Hepatocyte (in vitro differentiated cells): Measurements from ENCODE around the gene PIGU. TPM values are rescaled to one million over a fixed set of nuclear protein-coding genes. Genes with fewer than 3 reads are reported as not detected.
A peak's percentile ranks its signal among the peaks of the same experiment; 100 is the strongest.
"Not testable (repeated sequence)": the region's sequence is repeated elsewhere in the genome, so short reads cannot be mapped to it uniquely, and the experiment has no call there.

Experiments
- DNase-seq: peaks from one replicate; pipeline ENCODE4 v3.0.0-alpha.2; 2016; ENCODE audit warnings: low spot score
- H2AFZ ChIP-seq: fragments of 200-600 bp; sonication (generic); 2 replicates; pipeline ENCODE4 v1.6.0; 2016; ENCODE audit warnings: antibody characterized with exemption, mild to moderate bottlenecking
- H3K27ac ChIP-seq: fragments of 200-600 bp; sonication (generic); 2 replicates; pipeline ENCODE4 v1.5.1; 2016; ENCODE audit warnings: mild to moderate bottlenecking
- H3K27me3 ChIP-seq: fragments of 200-600 bp; sonication (generic); 2 replicates; pipeline ENCODE4 v1.6.1; 2016
- H3K36me3 ChIP-seq: fragments of 200-600 bp; sonication (generic); replicated peaks from 2 replicates; pipeline ENCODE4 v1.5.1; 2016; ENCODE audit warnings: low read depth; ENCODE audit not compliant: insufficient read depth
- H3K4me1 ChIP-seq: fragments of 200-600 bp; sonication (generic); 2 replicates; pipeline ENCODE4 v1.5.1; 2016; ENCODE audit warnings: mild to moderate bottlenecking, moderate library complexity; ENCODE audit not compliant: insufficient read depth
- H3K4me2 ChIP-seq: fragments of 200-600 bp; sonication (generic); 2 replicates; pipeline ENCODE4 v1.6.0; 2016
- H3K4me3 ChIP-seq: fragments of 200-600 bp; sonication (generic); 2 replicates; pipeline ENCODE4 v1.5.1; 2016; ENCODE audit warnings: mild to moderate bottlenecking
- H3K79me2 ChIP-seq: fragments of 200-600 bp; sonication (generic); 2 replicates; pipeline ENCODE4 v1.6.0; 2017; ENCODE audit warnings: mild to moderate bottlenecking
- H3K9me2 ChIP-seq: fragments of 200-600 bp; sonication (generic); replicated peaks from 2 replicates; pipeline ENCODE4 v1.6.0; 2017; ENCODE audit warnings: mild to moderate bottlenecking; ENCODE audit not compliant: insufficient read depth
- H3K9me3 ChIP-seq: fragments of 200-600 bp; sonication (generic); 2 replicates; pipeline ENCODE4 v1.5.1; 2016; ENCODE audit warnings: low read depth, mild to moderate bottlenecking
- H4K20me1 ChIP-seq: fragments of 200-600 bp; sonication (generic); 2 replicates; pipeline ENCODE4 v1.6.0; 2016; ENCODE audit warnings: mild to moderate bottlenecking; ENCODE audit not compliant: insufficient read depth, poor library complexity, severe bottlenecking
- CTCF ChIP-seq: fragments of 200-600 bp; sonication (generic); IDR thresholded peaks from 2 replicates; pipeline ENCODE4 v1.5.1; 2016; ENCODE audit warnings: antibody characterized with exemption, mild to moderate bottlenecking; ENCODE audit not compliant: poor library complexity
- EZH2 ChIP-seq: fragments of 200-600 bp; sonication (generic); IDR thresholded peaks from 2 replicates; pipeline ENCODE4 v1.6.1; 2016; ENCODE audit warnings: antibody characterized with exemption, mild to moderate bottlenecking, borderline replicate concordance
- EZH2phosphoT487 ChIP-seq: fragments of 200-600 bp; sonication (generic); IDR thresholded peaks from one replicate; pipeline ENCODE4 v1.6.1; 2018; ENCODE audit warnings: antibody characterized with exemption, mild to moderate bottlenecking, low read depth, moderate library complexity; ENCODE audit not compliant: unreplicated experiment, severe bottlenecking
- WGBS: methylation state at CpG from one replicate; pipeline ENCODE4 v1.1.6; 2016; ENCODE audit warnings: low lambda C conversion rate; ENCODE audit errors: missing lambda C conversion rate; 5-methylcytosine and 5-hydroxymethylcytosine counted together
- polyA plus RNA-seq: library from polyadenylated mRNA; unstranded; fragments of >200 nt; fragmentation: Nextera tagmentation; extraction: Ambion mirVana; gene quantifications from 2 replicates; pipeline ENCODE4 v1.2.1, GENCODE V29; 2016
- total RNA-seq: library from RNA; depleted of rRNA; stranded (reverse); fragments of >200 nt; gene quantifications from 2 replicates; pipeline ENCODE4 v1.2.3, GENCODE V29; 2014

Gene PIGU
- total and polyA plus RNA-seq, 2 experiments from 2014 or later: 19.3 to 31.5 TPM

- no peak for DNase-seq
- H3K9me2 ChIP-seq: no peaks in the 10 kb centered on the region
- no peaks in the 10 kb centered on the region for H3K9me3 ChIP-seq
- H3K27me3 ChIP-seq: no peaks in the 10 kb centered on the region
- H3K4me3 ChIP-seq: no peak overlapping the region
- no peak overlapping the region for H3K27ac ChIP-seq
- H3K36me3 ChIP-seq: no peaks in the 10 kb centered on the region
- WGBS: 89% methylated on average over 9 of the region's 9 CpGs
- no peaks in the 10 kb centered on the region for H3K79me2 ChIP-seq
- no peaks in the 10 kb centered on the region for H4K20me1 ChIP-seq
- H3K4me2 ChIP-seq: no peak overlapping the region
- TF ChIP-seq EZH2: no peak
- no peak for TF ChIP-seq EZH2phosphoT487
- TF ChIP-seq CTCF: no peak
- H3K4me1 ChIP-seq: peaks cover 6% of the 10 kb centered on the region
- no peak overlapping the region for H2AFZ ChIP-seq
Observed at GRCh38 chr20:34717230-34718095, 40.6 kb upstream of the PIGU start.

- no peak overlapping the region for H3K4me3 ChIP-seq
- no peak for TF ChIP-seq CTCF
- TF ChIP-seq EZH2: no peak
- no peak for TF ChIP-seq EZH2phosphoT487
- no peaks in the 10 kb centered on the region for H4K20me1 ChIP-seq
- H3K27me3 ChIP-seq: no peaks in the 10 kb centered on the region
- H2AFZ ChIP-seq: no peak overlapping the region
- DNase-seq: no peak
- no peaks in the 10 kb centered on the region for H3K79me2 ChIP-seq
- no peaks in the 10 kb centered on the region for H3K9me2 ChIP-seq
- no peaks in the 10 kb centered on the region for H3K36me3 ChIP-seq
- no peak overlapping the region for H3K4me2 ChIP-seq
- WGBS: 100% methylated on average over 2 of the region's 2 CpGs
- no peak overlapping the region for H3K27ac ChIP-seq
- H3K4me1 ChIP-seq: peaks cover 6% of the 10 kb centered on the region
- H3K9me3 ChIP-seq: no peaks in the 10 kb centered on the region
Observed at GRCh38 chr20:34716921-34717229, 40.0 kb upstream of the PIGU start.

GRCh38 chr20:34715384-34715783 lies 38.5 kb upstream of the PIGU start:
- Histone ChIP-seq H3K27ac (no peak overlapping the region), H2AFZ (no peak overlapping the region), H3K9me2 (no peaks in the 10 kb centered on the region), H3K4me3 (no peak overlapping the region), H3K4me2 (no peak overlapping the region), H3K4me1 (peaks cover 9% of the 10 kb centered on the region), H3K79me2 (no peaks in the 10 kb centered on the region), H3K36me3 (no peaks in the 10 kb centered on the region), H4K20me1 (peaks cover 4% of the 10 kb centered on the region), H3K9me3 (no peaks in the 10 kb centered on the region), H3K27me3 (no peaks in the 10 kb centered on the region)
- WGBS: 96% methylated on average over 4 of the region's 4 CpGs
- TF ChIP-seq CTCF (no peak), EZH2phosphoT487 (no peak), EZH2 (no peak)
- DNase-seq: no peak

- Histone ChIP-seq H3K4me1 (peaks cover 13% of the 10 kb centered on the region), H3K27ac (peak overlapping the region; percentile 59)
- not testable (repeated sequence) for H3K4me2 ChIP-seq, H3K79me2 ChIP-seq, H3K4me3 ChIP-seq, DNase-seq, H3K27me3 ChIP-seq, H3K9me2 ChIP-seq, H2AFZ ChIP-seq, H3K9me3 ChIP-seq, H4K20me1 ChIP-seq, H3K36me3 ChIP-seq
- WGBS: 95% methylated on average over 10 of the region's 10 CpGs
Observed at GRCh38 chr20:34713944-34714515, 37.1 kb upstream of the PIGU start.
